Measurements from ENCODE around the gene GPSM1.
"Not testable (repeated sequence)": the region's sequence is repeated elsewhere in the genome, so short reads cannot be mapped to it uniquely, and the experiment has no call there.

The GPSM1 gene

DNA sequence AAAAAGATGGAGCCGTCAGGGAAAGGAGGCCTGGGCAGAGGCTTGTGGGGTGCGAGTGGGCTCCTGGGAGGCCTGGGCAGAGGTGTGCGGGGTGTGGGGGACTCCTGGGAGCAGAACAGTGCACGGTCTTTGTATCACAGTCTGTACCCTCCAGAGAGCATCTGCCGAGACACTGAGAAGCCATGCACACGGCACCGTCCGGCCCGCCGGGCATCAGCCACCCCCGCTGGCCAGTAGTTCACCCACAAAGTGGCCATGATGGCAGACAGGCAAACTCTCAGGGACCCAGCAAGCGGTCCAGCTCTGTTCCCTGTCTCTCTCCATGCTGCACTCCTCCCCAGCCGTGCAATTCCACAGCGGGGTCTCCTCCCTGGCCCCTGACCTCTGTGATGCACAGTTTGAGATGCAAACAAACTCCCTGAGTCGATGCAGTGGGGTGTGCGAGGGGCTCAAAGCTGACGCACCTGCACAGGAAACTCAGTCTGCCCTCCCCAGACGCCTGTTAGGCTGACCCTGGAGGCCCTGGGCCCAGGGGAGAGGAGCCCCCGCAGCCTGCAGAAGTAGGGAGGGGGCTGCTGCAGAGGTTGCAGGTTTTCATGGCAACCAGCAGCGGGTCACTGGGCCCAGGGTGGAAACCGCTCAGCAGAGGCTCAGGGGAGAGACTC is 9.1 kb upstream of the GPSM1 start:
- no peak for DNase-seq (ENCODE audit: low read depth)

DNA sequence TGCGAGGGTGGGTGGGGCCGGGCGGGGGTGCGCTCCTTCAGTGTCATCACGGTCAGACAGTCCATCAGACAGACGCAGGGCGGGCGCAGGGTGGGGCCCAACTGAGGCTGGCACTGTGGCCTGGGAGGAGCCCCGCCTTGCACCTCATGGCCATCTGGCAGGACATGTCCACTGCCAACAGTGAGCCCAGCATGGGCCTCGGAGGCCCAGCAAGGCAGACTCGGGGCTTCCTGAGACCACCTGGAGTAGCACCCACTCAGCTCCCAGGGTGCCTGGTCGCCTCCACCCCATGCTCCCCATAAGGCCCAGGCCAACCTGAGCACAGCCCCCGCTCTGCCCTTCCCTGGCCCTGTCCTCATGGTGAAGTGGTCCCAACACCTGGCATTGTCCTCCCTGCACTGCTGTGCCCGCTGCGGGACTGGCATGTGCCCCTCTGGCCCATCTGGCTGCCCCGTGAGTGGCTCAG is 8.5 kb upstream of the GPSM1 start:
- no peak for DNase-seq (ENCODE audit: low read depth)

DNA sequence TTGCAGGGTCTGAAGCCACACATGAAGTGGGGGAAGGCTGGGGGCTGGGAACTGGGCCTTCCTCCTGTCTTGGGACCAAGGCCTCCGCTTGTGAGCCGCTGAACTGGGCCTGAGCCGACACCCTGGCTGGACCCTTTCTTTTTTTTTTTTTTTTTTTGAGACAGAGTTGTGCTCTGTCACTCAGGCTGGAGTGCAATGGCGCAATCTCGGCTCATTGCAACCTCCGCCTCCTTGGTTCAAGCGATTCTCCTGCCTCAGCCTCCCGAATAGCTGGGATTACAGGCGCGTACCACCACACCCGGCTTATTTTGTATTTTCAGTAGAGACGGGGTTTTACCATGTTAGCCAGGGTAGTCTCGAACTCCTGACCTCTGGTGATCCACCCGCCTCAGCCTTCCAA is 8.1 kb upstream of the GPSM1 start:
- not testable (repeated sequence) for DNase-seq (ENCODE audit: low read depth)

DNA sequence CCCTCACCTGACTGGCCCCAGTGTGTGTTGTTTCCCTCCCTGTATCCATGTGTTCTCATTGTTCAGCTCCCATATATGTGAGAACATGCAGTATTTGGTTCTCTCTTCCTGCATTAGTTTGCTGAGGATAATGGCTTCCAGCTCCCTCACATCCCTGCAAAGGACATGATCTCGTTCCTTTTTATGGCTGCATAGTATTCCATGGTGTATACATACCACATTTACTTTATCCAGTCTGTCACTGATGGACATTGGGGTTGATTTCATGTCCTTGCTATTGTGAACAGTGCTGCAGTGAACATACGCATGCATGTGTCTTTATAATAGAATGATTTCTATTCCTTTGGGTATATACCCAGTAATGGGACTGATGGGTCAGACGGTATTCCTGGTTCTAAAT is 7.4 kb upstream of the GPSM1 start:
- DNase-seq (ENCODE audit: low read depth), result not testable (repeated sequence)

DNA sequence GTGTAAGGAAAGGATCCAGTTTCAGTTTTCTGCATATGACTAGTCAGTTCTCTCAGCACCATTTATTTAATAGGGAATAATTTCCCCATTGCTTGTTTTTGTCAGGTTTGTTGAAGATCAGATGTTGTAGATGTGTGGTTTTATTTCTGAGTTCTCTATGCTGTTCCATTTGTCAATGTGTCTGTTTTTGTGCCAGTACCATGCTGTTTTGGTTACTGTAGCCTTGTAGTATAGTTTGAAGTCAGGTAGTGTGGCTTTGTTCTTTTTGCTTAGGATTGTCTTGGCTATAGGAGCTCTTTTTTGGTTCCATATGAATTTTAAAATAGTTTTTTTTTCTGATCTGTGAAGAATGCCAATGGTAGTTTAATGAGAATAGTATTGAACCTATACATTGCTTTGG is 6.4 kb upstream of the GPSM1 start:
- DNase-seq (ENCODE audit: low read depth), result not testable (repeated sequence)

DNA sequence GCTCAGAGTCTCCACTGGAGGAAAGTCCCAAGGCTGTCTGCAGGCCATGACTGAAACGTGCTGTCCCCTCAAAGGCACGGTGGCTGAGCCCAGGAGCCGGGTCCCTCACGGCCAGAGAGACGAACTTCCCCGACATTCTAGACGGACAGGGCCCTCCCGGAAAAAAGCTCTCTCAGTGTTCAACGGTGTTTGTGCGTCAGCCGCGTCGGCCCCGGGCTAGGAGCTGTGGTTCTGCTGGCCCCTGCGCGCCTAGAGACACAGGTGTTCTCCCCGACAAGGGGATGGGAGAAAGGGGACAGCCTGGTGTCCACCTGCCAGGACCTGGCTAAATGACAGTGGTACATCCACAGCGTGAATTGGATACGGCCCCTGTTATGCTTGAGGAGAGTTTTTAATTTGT is 5.8 kb upstream of the GPSM1 start:
- no peak for DNase-seq (ENCODE audit: low read depth)

DNA sequence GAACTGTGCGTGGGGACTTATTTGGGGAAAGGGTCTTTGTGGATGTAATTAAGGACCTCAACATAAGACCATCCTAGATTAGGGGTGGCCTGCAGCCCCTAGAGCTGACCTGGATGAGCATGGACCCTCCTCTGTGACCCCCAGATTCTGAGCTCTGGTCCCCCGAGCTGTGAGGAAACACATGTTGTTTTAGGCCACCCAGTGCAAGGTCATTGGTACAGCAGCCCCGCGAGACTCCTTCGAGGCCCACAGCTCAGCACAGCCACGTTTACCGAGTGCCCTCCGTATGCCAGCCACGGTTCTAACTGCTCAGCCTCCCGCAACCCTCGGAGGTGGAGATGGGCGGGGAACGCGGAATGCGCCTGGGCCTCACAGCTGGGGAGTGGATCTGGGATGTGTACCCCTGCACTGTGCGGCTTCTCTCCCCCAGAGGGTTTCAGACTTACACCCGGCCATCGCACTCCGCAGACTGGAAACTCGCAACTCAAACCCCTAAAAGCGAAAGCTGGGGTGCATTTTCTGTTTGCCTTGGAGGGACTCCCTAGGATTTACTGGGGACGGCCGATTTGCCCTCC is 4.5 kb upstream of the GPSM1 start:
- DNase-seq (ENCODE audit: low read depth), result no peak

DNA sequence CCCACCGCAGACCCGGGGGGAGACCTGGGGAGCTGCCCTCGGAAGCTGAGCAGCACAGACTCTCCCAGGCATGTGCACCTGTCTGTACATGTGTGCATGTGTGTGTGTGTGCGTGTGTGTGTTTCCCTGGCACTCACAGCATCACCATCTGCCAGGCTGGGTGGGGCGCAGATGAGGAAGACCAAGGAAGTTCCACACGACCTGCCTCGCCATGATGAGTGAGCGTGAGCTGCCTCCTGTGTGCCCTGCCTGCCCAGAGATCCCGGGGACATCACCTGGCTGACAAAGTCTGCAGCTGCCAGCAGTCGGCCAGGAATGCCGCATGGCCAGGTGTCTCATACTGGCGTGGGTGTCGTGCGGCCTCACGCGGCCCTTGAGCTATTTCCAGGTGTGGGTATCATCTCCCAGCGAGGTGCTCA is 4.0 kb upstream of the GPSM1 start:
- no peak for DNase-seq (ENCODE audit: low read depth)

DNA sequence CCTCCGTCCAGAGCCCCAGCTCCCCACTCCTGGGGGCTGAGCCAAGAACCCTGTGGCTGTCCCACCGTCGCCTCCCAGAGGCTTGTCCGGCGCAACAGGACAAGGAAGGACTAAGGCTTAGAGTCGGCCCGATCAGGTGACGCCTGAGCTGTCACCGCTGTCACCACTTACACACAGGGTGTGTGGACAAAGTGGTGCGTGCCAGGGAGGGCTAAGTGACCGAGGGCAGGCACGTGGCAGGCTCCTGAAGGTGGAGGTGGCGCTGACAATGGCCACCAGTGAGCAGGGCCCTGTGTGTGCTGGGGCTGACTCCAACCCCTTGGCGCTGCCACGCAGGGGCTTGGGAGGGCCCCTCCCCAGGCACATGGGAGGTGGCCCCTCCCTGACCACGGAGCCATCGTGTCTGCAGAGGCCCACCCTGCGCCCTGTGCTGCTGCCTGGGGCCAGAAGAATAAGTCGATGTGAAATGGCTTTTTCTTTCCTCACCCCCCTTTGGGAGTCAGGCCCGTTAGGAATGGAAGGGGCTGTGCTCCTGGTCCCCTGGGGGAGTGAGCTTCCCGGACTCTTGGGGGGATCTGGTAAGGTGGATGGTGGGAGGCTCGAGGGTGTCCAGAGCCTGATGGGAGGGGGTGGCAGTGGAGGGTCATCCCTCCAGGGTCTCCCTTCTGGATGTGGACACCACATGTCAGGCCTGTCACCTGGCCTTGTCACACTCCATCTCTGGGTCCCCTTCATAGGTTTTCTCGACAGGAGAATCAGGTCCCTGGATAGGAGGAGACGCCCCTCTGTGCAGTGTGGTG is 2.6 kb upstream of the GPSM1 start:
- DNase-seq (ENCODE audit: low read depth), result no peak

DNA sequence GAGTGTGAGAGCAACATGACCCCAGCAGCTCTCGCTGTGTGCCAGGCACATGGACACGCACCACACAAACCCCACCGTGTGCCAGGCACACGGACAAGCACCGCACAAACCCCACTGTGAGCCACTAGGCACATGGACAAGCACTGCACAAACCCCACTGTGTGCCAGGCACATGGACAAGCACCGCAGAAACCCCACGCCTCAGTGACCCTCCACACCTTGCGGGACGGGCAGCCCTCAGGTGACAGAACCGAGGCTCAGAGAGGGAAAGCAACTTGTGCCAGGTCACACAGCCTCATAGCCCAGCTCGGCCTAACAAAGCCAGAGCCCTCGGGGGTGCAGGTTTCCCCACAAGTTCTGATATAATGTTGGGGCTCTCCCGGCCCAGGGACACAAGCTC is 2.0 kb upstream of the GPSM1 start:
- DNase-seq (ENCODE audit: low read depth), result no peak

DNA sequence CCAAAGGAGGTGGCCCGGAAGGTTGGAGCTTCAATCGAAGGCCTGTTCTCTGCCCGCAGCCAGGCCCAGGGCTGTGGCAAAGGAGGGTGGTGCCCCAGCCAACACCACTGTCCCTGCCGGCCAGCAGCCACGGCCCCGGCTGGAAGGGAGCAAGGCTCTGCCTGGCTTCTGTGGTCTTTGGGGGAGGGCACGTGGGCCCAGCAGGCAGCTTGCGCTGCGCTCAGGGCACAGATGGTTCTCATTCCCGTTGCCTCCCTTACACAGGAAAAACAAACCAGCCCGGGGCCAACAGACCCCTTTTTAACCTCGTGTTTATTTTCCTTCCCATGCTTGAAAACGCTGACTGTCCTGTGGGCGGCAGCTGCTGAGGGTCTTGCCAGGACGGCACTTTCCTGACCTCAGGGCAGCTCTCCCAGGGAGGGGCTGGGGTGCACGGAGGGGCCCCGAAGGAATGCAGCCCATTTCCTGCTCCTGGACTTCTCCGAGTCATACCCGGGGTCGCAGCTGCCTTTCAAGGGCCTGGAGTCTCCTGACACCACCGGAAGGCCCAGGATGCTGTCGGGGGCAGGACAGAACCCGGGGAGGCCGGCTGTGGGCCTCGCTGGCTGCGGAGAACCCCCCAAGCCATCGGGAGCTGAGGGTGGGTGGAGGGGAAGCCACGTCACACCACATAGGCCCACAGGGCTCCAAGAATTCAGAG is 1.1 kb upstream of the GPSM1 start:
- DNase-seq (ENCODE audit: low read depth), result no peak

DNA sequence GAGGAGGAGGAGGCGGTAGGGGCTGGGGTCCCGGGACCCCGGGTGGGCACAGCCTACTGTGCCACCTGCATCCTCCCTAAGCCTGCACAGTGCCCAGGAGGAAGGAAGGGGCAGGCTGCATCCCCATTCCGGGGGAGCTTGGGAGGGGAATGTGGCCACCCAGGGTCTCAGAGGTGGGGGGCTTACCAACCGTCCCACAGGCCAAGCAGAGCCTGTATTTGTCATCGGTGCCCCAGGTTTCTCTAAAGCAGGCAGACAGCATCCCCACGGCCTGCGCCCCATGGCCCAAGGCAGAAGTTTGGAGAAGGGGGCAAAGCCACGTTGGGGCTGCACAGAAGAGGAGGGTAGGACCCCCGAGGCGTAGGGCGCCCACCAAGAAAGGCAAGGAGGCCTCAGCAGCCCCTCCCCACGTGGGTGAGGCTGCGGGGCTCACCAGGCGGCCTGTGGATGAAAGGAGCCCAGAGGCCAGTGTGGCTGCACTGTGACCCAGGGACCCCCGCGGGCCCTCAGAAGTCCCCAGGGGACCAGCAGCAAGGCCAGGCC is 507 bp upstream of the GPSM1 start:
- no peak for DNase-seq (ENCODE audit: low read depth)

DNA sequence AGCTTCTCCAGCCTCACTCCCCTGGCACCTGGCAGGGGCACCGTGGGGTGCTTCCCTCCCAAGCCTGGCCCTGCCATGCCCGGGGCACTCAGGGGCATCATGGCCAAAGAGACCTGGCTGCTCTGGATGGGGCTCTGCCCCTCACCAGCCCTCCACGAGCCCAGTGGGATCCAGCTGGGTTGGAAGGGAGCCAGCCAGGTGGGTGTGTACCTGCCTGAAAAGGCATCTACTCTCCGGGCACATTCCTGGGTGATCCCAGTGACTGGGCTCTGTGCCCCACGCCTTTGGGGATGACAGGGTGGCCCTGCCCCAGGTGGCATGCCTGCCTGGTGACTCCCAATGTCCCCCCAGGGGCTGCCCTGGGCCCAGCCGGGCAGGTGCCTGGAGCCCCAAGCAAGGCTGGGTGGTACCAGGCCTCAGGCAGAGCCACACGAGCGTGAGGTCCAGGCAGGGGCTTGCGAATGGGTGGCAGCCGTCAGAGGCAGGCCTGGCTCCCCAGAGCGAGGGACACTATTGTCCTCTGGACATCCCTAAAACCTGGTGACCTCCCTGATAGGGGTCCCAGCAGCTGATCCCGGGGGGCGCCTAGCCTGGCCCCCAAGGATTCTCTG is 777 bp downstream of the GPSM1 start:
- no peak for DNase-seq (ENCODE audit: low read depth)

DNA sequence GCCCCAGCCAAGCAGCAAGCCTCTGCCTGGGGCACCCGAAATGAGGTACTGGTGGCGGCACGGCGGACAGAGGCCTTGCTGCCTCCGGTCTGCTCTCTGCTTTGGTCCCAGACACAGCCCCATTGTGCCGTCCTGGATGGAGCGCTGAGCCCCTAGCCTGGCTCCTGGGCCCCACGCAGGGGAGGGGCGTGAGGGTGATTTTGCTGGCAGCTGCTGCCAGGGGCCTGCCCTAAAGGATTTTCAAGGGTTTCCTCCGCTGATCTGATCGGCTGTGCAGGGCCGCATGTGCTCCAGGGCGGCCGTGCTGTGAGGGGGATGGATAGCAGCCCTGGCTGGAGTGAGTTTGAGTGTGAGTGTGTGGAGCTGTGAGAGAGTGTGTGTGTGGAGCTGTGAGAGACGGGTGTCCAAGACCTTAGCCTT is 1.3 kb downstream of the GPSM1 start:
- no peak for DNase-seq (ENCODE audit: low read depth)

DNA sequence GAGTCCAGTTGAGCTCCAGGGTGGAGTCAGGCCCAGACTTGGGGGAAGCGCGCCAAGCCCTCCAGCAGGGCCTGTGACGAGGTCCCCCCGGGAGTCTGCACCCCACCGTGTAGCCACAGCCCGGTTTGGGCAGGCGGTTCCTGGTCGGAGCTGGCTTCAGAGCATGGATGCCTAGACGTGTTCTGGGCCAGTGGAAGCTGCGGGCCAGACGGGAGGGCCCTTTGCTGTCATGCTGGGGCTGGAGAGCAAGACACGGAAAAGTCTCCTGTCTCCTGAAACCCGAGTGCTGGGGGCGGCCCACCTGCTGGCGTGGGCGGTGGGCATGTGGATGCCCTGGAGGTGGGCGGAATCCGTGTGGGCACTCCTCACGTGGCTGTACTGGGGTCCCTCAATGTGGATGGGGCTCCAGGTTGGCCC is 1.9 kb downstream of the GPSM1 start:
- no peak for DNase-seq (ENCODE audit: low read depth)

DNA sequence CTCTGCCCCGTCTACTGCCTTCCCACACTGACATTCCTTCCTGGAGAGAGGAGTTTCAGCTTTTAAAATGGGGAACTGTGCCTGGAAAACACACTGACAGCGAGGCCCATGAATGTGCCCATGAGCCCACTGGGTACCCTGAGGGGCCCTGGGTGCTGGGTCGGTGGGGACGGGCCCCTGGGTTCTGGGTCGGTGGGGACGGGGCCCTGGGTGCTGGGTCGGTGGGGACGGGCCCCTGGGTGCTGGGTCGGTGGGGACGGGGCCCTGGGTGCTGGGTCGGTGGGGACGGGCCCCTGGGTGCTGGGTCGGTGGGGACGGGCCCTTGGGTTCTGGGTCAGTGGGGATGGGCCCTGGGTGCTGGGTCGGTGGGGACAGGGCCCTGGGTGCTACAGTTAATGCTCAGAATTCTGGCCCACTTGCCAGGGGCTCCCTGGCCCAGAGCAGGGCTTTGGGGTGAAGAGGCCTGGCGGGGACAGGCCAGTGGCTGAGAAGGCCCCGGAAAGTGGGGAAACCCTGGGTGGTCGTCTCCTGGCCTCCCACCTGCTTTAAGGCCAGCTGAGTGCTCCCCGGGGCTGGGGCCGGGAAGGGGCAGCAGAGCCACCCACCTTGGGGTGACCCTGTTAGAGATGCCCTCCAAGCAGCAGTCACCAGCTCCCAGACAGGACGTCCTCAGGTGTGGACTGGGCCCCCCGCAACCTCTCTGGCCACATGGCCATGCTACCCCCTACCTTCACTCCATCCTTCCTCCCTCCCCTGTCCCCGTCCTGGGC is 2.5 kb downstream of the GPSM1 start:
- no peak for DNase-seq (ENCODE audit: low read depth)

DNA sequence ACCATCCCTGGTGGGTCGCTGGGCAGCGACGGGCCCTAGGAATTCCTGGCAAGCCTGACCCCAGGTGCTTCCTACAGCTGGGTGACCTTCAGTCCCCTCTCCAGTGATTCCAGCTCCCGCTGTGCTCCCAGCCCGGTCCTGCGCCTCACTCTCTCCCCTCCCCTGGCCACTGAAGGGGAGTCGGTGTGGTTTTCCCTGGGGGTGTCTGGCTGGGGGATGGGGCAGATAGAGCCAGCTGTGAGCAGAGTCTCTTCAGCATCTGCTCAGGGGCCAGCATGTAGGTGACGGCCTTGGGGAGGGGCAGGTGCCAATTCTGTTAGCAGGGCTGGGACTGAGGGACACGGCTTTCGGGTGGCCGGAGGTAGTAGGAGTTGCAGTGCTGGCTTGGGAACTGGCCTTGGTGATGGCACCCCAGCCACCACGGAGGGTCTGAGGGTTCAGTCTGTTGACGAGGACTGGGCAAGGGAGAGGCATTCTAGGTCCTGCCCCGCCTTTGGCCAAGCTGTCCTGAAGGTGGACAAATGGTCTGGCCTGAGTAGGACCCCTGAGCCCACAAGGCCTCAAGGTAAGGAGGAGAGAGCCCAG is 3.2 kb downstream of the GPSM1 start:
- DNase-seq (ENCODE audit: low read depth), result no peak

DNA sequence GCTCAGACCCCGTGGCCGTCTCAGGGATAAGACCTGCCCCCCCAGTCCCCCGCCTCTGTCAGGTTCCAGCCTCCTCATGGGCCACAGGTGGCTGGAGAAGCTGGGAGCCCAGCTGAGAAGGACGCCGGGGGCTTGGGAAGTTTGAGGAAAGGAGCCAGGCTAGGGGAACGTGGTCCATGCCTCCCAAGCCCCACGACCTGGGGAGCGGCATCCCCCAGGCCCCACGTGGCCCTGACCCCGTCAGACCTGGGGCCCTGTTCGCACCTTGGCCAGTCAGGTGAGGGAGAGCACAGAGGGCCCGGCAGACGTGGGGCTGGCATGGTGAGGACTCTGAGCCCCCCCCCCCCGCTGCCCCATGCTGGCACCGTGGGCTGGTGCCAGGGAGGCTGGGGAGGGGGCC is 3.7 kb downstream of the GPSM1 start:
- DNase-seq (ENCODE audit: low read depth), result no peak

DNA sequence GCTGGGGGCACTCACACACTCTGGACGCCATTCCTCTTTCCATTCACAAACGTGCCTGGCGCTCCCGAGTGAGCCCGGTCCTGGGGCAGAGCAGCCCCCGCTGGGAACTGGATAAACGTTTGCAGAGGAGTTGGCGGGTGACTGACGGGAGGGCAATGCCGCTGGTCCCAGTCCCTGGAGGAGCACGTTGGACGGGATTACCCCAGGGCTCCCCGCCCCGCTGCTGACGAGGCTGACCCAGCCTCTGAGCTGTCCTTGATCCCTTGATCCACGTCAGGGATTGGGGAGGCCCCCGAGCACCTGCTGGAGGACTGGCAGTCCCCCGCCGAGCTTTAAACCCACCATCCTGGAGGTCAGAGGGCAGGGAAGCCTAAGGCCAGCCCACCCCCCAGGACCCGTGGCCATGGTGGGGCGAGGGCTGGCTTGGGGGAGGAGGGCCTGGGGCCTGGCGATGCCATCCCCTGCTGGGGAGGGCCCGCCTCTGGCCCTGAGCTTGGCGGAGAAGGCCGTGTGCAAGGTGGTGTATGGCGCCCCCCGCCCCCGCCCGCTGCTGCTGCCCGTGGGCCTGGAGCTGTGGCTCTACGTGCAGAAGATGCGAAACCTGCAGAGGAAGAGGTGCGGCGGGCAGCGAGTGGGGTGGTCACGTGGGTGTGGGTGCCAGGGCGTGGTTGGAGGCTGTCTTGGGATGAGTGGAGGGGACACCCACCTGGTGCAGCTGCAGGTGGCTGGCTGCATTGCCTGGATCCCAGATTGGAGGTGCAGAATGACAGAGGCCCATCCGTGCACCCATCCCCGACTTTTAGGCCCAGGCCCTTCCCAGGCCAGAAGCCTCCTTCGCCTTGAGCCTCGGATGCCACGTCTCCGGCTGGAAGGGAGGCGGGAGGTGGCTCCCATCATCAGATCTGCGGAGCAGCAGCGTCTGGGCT is 4.5 kb downstream of the GPSM1 start:
- DNase-seq (ENCODE audit: low read depth), result no peak

All from activated T-cell treated with anti-CD3 and anti-CD28 coated beads for 24 hours (primary cell).